IPS-11a (cell line): Measurements from ENCODE around the gene CD58.

Experiments used
- H3K4me3 ChIP-seq: one replicate; pipeline ENCODE4 v1.5.1; 2013; ENCODE audit warnings: low read depth, low read length, control low read depth

The CD58 gene

DNA sequence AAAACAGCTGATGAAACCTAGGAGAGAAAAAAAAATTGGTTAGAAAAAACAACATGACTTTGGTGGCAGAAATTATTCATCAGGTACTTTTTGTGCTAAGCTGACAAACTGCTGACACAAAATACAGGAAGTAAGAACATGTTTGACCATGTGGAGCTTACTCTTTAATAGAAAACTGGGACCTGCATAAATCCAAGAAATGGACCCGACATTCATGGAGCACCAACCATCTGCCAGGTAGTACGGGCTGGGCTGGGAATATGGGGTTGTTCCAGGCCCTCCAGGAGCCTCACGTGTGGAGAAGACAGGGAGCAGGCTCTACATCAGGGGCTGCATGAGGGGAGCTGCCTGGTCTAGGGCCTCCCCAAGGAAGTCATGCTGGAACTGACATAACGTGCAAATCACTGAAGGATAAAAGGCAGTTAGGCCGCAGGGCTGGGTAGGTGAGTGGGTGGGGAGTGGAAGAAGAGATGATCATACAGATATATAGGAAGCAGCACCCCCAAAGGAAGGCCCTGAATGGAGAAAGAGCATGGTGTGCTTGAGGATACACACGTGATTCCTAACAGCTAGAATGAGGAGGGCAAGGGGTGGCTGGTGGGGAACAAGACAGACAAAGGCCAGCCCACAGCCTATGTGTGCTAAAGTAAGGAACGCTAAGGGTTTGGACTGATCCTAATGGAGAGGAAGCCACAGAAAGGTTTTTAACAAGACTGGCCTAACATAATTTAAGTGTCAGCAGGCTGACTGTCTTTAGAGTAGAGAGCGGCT, 26.1 kb downstream of the CD58 start:
- no peak overlapping the region for H3K4me3 ChIP-seq

DNA sequence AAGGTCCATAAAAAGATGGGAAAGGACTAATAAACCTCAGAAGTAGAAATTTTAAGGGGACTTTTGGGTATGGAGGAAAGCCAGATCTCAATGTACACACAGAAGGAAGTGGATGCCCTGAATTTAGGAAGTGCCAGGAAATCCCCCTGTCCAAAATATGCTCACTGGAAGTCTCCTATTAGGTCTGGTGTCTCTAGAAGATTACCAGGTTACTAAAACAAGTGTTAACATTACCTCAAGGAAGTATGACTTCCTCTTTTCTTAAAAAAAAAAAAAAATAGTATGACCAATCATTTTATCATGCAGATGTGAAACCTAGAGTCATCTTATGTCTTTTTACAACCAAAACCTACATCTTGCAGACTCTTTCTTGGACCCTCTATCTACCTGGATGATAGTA, 30.7 kb downstream of the CD58 start:
- H3K4me3 ChIP-seq = no peak overlapping the region

DNA sequence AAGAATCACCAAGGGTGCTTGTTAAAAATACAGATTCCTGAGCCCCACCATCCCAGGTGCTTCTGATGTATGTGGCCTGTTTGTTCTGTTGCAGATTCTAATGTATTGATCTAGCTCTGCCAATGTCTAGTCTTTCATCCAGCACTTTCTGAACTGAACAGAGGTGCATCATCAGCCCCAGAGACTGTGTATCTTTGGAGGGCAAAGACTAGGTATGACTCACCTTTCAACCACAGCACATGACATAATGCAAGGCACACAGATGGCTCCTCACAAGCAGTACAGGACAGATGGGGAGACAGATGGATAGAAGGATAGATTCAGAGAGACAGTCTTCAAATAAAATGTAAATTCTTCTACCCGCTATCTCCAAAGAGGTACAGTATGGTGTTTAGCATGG, 32.3 kb downstream of the CD58 start:
- no peak overlapping the region for H3K4me3 ChIP-seq

DNA sequence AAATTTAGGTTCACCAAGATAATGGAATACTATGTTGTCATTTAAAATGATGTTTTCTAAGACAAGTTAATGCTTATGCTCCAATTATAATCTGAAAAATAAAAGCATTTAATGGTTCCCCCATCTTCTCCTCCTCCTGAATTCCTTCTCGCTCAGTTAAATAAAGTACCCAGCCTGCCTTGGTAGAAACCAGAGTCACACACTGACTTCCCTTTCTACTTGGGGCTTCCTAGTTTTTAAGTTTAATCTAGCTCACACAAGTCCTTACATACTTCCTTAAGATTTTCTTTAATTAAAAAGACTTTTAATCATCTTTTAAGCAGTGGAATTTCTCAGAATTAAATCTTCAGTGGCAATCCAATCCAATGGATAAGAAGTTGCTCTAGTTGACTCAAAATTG, 32.9 kb downstream of the CD58 start:
- no peak overlapping the region for H3K4me3 ChIP-seq

DNA sequence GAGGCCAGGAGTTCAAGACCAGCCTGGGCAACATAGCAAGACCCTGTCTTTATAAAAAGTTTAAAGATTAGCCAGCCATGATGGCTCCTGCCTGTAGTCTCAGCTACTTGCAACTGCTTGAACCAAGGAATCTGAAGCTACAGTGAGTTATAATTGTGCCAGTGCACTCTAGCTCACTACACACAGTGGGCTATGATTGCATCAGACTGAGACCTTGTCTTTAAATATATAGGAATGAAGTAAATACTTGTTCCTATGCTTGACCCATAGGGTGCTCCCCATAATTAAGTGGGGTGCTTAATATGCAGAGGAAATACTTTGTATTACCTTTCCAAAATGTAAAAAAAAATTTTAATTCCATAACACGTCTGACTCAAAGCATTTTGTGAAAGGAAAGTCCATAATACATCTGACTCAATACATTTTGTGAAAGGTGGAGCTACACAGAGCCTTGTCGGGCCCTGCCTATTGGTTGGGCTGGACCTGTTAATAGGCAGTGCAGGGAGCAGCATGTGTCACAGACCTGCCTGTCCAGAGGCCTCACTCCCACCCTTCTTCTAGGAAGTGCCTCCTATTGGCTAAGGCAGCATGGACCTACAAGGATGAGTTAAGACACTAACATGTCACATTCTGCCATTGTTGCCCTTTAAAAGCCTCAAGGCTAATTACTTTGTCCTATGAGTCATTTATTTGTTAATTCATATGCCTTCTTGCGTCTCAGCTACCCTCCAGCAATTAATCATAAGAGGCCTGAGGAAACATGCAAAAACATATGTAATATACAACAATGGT, 33.6 kb downstream of the CD58 start:
- H3K4me3 ChIP-seq = no peak overlapping the region

DNA sequence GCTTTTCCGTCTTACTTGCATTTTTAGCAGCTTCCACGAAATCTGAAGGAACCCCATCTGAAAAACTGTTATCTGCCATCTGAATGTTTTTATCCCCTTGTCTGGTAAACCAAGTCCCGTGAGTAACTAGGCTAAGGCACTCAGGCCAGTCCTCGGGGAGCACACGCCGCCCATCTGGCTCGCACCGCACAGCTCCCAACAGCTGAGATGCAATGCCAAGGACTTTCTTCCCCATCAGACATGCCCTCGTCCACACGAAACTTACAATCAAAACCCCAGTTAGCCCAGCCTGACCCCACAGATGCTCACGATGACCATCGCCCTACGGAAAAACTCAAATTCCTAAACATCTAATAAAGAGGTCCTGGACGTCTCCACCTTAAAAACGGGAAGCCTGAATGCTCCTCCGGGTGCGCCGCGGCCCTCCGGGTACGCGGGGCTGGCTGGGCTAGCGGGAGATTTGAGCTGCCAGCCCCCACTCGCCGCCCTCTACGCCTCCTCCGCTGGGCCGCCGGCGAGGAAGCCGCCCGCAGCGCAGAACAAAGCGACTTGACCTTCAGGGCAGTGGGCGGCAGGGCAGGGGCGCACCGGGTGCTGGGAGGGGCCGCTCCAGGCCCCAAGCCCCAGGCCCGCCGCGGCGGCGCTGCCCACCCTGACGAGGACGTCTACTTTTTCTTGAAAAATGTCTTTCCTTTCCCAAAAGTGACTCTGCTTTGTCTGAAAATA, 36.6 kb downstream of the CD58 start:
- H3K4me3 ChIP-seq = no peak overlapping the region

DNA sequence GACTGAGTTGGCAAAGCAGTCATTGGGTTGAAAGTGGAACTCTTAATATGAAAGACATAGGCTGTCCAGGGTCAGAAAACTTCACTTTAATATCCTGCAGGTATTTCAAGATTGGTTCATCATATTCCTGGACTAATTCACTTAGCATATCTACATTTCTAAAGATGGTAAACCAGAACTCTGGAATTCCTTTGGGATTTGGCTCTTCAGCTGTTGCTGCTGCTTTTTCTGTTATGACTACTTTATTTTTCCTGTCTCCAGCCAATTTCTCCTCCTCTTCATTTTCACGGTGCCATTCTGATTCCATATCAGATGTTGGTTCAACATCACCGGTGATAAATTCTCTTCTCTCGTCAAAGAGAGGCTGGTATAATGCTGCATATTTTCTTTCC, 37.4 kb downstream of the CD58 start:
- H3K4me3 ChIP-seq = no peak overlapping the region

DNA sequence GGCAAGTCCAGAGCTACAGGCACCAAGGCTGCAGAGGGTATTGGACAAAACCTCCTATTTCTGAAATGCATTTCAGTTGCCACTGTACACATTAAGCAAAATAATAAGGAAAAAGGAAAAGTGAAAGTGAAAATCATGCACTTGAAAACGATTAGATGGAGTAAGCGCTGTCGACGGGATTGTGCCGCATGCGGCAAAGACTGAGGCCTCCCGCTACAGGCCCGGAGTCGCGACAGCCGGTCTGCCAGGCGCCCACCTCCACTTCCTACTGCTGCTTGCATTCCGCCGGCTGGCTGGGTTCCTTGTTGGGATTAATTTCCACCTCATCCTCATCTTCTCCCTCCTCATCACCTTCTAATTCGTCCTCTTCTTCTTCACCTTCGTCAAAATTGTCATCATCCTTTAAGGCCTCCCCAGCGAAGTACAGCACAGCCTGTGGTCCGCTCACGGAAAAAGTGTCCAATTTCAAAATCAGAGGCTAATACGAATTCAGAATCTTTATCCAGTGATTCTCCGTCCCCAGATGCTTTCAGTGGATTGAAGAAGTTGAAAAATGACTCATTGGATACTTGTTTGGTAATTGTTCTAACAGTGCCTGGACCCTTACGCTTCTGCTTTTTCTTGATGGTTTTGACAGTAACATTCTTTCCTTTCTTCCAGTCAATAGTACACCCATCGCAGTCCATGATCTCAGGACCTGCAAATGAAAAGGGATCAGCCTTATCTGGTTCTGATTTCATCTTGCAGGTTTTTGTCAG, 38.0 kb downstream of the CD58 start:
- H3K4me3 ChIP-seq = no peak overlapping the region

DNA sequence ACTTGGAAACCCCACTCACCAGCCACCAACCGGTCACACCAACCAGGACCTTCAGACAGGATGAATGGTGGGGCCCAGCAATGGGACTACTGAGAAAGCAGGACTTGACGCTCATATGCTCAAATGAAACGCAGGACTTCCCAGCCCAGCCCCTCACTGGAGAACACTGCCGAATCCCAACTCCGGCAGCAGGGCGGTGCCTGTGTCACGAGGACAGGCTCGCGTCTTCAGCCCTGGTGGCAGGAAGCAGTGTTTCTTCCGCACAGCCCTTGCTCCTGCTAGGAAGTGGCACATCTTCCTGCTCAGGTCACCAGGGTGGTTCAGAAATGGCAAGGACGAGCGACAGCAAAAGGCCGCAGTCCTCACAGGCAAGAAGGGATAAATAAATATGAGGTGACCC, 38.9 kb downstream of the CD58 start:
- H3K4me3 ChIP-seq = no peak overlapping the region

DNA sequence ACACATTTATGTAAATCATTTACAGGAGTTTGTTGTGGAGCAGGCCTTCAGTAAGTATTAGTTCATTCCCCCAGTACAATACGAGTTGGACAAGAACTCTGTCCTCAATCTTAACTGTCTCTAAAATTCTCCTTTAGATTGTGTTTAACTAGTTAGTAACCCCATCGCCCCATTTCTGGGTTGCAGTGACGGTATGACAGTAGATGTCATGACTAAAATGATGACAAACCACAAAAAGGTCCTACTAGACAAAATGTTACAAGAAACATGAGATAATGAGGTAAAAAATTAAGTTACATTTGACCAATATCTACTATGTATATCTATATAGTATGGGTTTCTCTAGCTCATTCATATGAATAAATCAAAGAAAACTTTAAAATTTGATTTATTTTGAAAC, 41.1 kb downstream of the CD58 start:
- H3K4me3 ChIP-seq = no peak overlapping the region

DNA sequence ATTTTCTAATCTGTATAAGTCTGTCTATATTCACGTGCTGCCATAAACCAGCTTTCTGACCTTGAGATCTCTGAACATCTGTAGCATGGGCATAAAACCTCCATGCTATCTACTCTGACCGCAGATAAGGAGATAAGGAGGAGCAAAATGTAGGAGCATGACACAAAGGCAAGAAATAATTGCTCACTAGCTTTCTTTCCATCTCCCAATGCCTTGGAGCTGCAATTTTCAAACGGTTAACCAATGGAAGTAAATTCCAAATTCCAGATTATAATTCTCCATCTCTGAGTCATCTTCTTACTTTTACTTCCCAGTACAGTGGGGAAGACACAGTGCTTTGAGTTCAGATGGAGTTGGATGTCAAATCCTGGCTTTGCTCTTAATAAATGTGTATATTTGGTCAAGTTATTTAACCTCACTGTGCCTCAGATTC, 41.6 kb downstream of the CD58 start:
- H3K4me3 ChIP-seq = no peak overlapping the region

DNA sequence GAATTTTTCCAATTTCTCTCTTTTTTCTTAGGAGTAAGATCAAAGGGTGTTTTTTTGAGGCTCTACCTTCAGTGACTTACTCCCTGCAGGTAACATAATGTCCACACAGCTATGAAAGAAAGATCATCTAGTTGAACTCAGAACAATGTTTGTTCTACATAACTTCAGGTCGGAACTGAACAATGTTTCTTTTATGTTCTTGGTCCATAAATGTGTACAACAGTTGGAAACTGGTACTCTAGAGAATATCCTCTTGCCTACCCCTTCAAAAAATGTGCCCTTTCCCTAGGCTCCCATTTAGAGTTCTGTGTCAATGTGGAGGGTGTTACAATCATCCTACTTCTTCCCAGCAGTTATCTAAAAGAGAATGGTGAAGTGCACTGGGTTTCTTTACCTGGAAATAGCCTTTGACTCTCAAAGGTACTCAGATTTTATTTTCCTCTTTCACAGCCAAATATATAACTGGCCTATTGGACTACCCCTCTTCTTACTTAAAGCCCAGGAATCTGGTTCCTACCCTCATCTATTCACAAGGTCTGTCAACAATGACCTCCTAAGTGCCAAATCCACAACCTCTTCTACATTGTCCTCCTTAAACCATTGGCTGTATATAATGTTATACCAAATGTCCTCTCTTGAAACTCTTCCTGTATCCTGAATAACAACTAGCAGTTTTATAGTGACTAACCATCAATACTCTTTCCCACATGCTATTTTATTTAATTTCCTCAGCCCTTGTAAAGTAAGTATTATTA, 42.3 kb downstream of the CD58 start:
- H3K4me3 ChIP-seq = no peak overlapping the region

DNA sequence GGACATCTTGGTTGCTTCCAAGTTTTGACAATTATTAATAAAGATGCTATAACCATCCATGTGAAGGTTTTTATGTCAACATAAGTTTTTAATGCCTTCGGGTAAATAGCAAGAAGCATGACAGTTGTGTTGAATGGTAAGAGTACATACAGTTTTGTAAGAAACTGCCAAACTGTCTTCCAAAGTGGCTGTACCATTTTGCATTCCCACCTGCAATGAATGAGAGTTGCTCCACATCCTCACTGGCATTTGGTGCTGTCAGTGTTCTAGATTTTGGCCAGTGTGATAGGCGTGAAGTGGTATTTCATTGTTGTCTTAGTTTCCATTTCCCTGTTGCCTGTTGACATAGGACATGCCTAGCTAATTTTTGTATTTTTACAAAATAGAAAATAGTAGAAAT, 45.4 kb downstream of the CD58 start:
- H3K4me3 ChIP-seq = no peak overlapping the region

DNA sequence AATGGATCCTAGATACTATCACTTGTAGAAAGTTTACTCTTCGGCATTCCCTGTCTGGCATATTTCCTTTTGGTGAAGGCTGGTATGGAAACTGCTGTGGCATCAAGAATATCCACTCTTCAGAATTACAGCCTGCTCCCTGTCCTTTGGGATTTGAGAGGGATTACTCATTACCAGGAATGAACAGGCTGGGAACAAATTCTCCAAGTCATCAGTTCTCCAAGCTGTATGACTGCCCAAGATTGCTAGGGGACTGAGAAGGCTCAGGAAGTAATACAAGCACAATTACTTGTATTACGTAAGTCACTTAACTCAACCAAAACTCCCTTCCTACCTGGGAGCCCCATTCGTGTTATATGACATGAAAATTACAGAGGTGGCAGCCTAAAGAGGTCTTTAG, 49.6 kb downstream of the CD58 start:
- no peak overlapping the region for H3K4me3 ChIP-seq

DNA sequence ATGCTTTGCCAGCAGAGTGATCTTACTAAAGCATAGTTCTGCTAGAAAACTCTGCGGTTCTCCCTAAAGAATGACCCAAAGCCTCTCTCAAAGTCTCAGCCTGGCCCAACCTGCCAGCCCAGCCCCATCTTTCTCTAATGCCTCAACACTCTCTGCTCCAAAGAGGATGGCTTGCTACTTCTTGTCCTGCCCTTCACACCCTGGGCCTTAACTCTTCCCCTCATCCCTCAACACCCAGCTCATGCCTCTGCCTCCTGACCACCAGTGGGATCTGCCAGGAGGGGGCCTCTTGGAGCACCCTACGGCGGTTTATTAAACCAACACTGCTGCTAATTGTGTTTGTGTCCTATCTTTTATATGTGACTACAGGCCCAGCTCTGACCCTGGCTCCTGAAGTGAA, 52.4 kb downstream of the CD58 start:
- H3K4me3 ChIP-seq = no peak overlapping the region

DNA sequence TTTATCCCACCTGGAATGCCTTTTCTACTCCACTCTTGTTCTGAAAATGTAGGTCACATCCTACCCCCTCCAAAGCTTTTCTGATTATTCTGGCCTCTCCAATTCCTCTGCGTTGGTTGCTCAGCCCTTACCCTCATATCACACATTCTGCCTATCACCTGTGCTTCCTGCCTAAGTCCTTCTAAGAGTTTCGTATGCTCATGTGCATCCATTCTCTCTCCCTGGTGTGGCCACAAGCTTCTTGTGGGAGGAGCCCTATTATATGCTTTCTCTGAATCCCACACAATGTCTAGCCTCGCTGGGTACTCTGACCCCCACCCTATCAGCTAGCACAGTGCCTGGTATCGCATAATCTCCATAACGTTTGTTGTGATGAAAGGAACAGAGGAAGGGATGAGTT, 54.2 kb downstream of the CD58 start:
- no peak overlapping the region for H3K4me3 ChIP-seq

DNA sequence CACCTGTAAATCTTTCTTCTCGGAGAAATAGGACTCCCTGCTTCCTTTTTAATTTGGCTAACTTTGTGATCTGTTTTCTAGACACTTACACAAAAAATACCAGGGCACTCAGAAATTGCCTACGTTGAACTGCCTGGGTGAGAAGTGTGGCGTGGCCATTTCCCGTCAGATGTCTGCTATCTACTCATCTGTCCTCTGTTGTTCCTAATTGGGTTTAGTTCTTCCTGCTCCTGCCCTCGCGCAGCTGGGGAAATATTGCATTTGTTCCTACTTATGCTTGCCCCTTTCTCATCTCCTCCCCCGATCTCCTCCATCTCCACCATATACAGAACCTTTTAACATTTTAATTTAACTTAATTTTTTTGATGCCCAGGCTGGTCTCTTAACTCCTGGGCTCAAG, 55.1 kb downstream of the CD58 start:
- no peak overlapping the region for H3K4me3 ChIP-seq

DNA sequence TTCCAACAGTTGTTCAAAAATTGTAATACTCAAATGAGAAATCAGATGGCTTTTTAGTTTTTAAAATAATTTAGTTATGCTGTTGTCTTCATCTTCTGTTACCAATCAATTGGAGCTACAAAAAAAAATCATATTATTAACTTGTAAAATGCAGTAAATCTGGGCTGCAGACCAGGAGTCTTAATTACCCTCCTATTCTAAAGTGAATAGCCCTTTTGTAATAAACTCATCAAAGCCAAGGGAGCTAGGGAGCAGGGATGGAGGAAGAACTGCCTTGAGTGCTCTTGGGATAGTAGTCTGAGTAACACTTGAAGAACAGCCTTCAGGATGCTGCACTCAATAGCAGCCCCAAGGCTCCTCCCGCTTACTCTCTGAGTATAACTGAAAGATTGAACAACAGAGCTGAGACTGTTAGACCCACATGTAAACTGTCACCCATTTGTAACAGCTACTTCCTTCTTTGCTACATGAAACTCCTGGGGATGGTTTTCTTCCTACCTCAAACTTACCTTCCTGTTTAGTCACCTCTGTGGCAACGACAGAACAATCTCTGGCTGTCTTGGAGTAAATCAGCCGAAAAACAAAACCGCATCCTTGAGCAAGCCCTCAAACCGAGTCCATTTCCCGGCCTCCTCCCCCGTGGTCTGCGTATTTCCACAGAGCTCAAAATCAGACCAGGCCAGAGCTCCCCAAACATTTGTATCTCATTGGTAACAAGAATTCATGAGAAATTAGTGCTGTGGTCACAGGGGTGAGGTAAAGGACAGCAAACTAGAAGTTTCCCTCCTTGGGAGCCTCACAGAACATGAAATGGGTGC, 55.9 kb downstream of the CD58 start:
- no peak overlapping the region for H3K4me3 ChIP-seq

DNA sequence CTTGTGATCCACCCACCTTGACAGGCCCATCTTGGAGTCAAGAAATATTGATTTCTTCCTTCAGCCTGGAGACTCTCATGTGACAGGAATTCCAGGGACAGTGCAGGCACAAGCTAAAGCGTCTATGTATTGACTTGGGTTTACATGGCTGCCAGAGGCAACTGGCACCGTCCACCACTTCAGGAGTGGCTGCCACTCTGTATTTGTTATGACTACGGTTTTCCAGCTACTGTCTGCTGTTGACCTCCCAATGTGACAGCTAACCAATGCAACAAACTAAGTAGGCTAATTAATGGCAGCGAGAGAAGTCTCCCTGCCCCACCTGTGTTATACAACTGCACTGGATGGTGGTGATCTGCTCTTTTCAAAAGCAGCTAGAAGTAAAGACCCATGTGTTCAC, 56.9 kb downstream of the CD58 start:
- H3K4me3 ChIP-seq = no peak overlapping the region
